ENCODE measurements around the gene FBXL5. TPM values are rescaled to one million over a fixed set of nuclear protein-coding genes. Genes with fewer than 3 reads are reported as not detected.

Gene FBXL5
- 10 to 100 TPM; 40.9 to 42.0 TPM for total RNA-seq

GRCh38 chr4:15655223-15656037 lies at the start of gene FBXL5:
Gene FBXL5 (minus strand): TSS chr4:15655357. CDS start chr4:15655287, 70 bp downstream.
- DNase-seq (peak; percentile 82), ATAC-seq (peak; percentile 82)
- no peaks in the 10 kb centered on the region for H3K9me3 Mint-ChIP-seq (ENCODE audit: insufficient read depth)
- POLR2A ChIA-PET: interaction anchor here (0.9 to 1.4 kb wide), 7 partner anchors 13 to 108 kb away, joined by 3 to 13 read pairs (median 5); partner anchors contain the start of gene FAM200B
- H3K36me3 Mint-ChIP-seq (ENCODE audit: low read depth): peaks cover 30% of the 10 kb centered on the region
- H3K4me3 Mint-ChIP-seq: peak within 1 kb of the TSS; percentile 96
- CTCF ChIA-PET: interaction anchor here (1.6 to 2.2 kb wide), 2 partner anchors 176 to 259 kb away, joined by 5 to 6 read pairs; no protein-coding TSS in a partner anchor
- H3K27ac Mint-ChIP-seq: peak within 1 kb of the TSS; percentile 97
- peaks cover 42% of the 10 kb centered on the region for H3K4me1 Mint-ChIP-seq (ENCODE audit: low read depth)
- no peaks in the 10 kb centered on the region for H3K27me3 Mint-ChIP-seq (ENCODE audit: low read depth)

- POLR2A ChIA-PET: no interaction called here
- Mint-ChIP-seq H3K36me3 (ENCODE audit: low read depth) (no peaks in the 10 kb centered on the region), H3K27ac (no peak overlapping the region), H3K27me3 (ENCODE audit: low read depth) (peaks cover 34% of the 10 kb centered on the region), H3K4me3 (no peak overlapping the region), H3K4me1 (ENCODE audit: low read depth) (peaks cover 17% of the 10 kb centered on the region), H3K9me3 (ENCODE audit: insufficient read depth) (no peaks in the 10 kb centered on the region)
- ATAC-seq: no peak
- no peak for DNase-seq
- CTCF ChIA-PET: no interaction called here
These were observed 49.0 kb upstream of the FBXL5 start for GRCh38 chr4:15704129-15704528.

- Mint-ChIP-seq H3K4me1 (ENCODE audit: low read depth) (peaks cover 17% of the 10 kb centered on the region), H3K36me3 (ENCODE audit: low read depth) (no peaks in the 10 kb centered on the region), H3K27ac (peak overlapping the region; percentile 8), H3K4me3 (peak overlapping the region; percentile 80), H3K9me3 (ENCODE audit: insufficient read depth) (no peaks in the 10 kb centered on the region), H3K27me3 (ENCODE audit: low read depth) (peaks cover 39% of the 10 kb centered on the region)
- ATAC-seq (no peak), DNase-seq (no peak)
- ChIA-PET CTCF (interaction anchor here (1.3 kb wide), 1 partner anchor 102 kb away, joined by 3 read pairs; no protein-coding TSS in a partner anchor), POLR2A (no interaction called here)
These were observed 48.3 kb upstream of the FBXL5 start for GRCh38 chr4:15703439-15703838.

GRCh38 chr4:15702941-15703403 lies 47.8 kb upstream of the FBXL5 start, which contains the start of gene BST1:
Gene BST1 (plus strand): TSS chr4:15703065. CDS start chr4:15703145, 80 bp downstream.
- Mint-ChIP-seq H3K27me3 (ENCODE audit: low read depth) (peaks cover 39% of the 10 kb centered on the region), H3K4me3 (peak within 1 kb of the TSS; percentile 80), H3K4me1 (ENCODE audit: low read depth) (peaks cover 17% of the 10 kb centered on the region), H3K36me3 (ENCODE audit: low read depth) (no peaks in the 10 kb centered on the region), H3K9me3 (ENCODE audit: insufficient read depth) (no peaks in the 10 kb centered on the region), H3K27ac (peak within 1 kb of the TSS; percentile 57)
- peak; percentile 61 for DNase-seq
- CTCF ChIA-PET: interaction anchor here (1.3 kb wide), 1 partner anchor 103 kb away, joined by 3 read pairs; no protein-coding TSS in a partner anchor
- POLR2A ChIA-PET: no interaction called here
- ATAC-seq: peak; percentile 84

GRCh38 chr4:15696866-15697265 lies 41.7 kb upstream of the FBXL5 start:
- Mint-ChIP-seq H3K9me3 (ENCODE audit: insufficient read depth) (no peaks in the 10 kb centered on the region), H3K27me3 (ENCODE audit: low read depth) (peaks cover 24% of the 10 kb centered on the region), H3K27ac (no peak overlapping the region), H3K4me1 (ENCODE audit: low read depth) (peaks cover 6% of the 10 kb centered on the region), H3K4me3 (no peak overlapping the region), H3K36me3 (ENCODE audit: low read depth) (no peaks in the 10 kb centered on the region)
- DNase-seq (no peak), ATAC-seq (no peak)
- POLR2A ChIA-PET: no interaction called here
- CTCF ChIA-PET: no interaction called here

GRCh38 chr4:15695729-15696128 lies 40.6 kb upstream of the FBXL5 start:
- no peaks in the 10 kb centered on the region for H3K36me3 Mint-ChIP-seq (ENCODE audit: low read depth)
- H3K4me1 Mint-ChIP-seq (ENCODE audit: low read depth): peaks cover 6% of the 10 kb centered on the region
- no peak overlapping the region for H3K4me3 Mint-ChIP-seq
- DNase-seq: no peak
- peaks cover 20% of the 10 kb centered on the region for H3K27me3 Mint-ChIP-seq (ENCODE audit: low read depth)
- ChIA-PET POLR2A (no interaction called here), CTCF (no interaction called here)
- no peak for ATAC-seq
- H3K27ac Mint-ChIP-seq: no peak overlapping the region
- H3K9me3 Mint-ChIP-seq (ENCODE audit: insufficient read depth): no peaks in the 10 kb centered on the region

GRCh38 chr4:15695240-15695699 lies 40.1 kb upstream of the FBXL5 start:
- ATAC-seq (no peak), DNase-seq (no peak)
- Mint-ChIP-seq H3K27me3 (ENCODE audit: low read depth) (peaks cover 20% of the 10 kb centered on the region), H3K27ac (no peak overlapping the region), H3K36me3 (ENCODE audit: low read depth) (no peaks in the 10 kb centered on the region), H3K4me1 (ENCODE audit: low read depth) (peaks cover 6% of the 10 kb centered on the region), H3K4me3 (no peak overlapping the region), H3K9me3 (ENCODE audit: insufficient read depth) (no peaks in the 10 kb centered on the region)
- POLR2A ChIA-PET: no interaction called here
- CTCF ChIA-PET: no interaction called here

- Mint-ChIP-seq H3K4me1 (ENCODE audit: low read depth) (peaks cover 6% of the 10 kb centered on the region), H3K27me3 (ENCODE audit: low read depth) (peaks cover 13% of the 10 kb centered on the region), H3K27ac (no peak overlapping the region), H3K9me3 (ENCODE audit: insufficient read depth) (no peaks in the 10 kb centered on the region), H3K4me3 (no peak overlapping the region), H3K36me3 (ENCODE audit: low read depth) (no peaks in the 10 kb centered on the region)
- ChIA-PET POLR2A (no interaction called here), CTCF (interaction anchor here (1.7 kb wide), 1 partner anchor 10 kb away, joined by 4 read pairs; no protein-coding TSS in a partner anchor)
- ATAC-seq (no peak), DNase-seq (no peak)
These were observed 39.3 kb upstream of the FBXL5 start for GRCh38 chr4:15694431-15694830.

- Mint-ChIP-seq H3K9me3 (ENCODE audit: insufficient read depth) (no peaks in the 10 kb centered on the region), H3K27ac (no peak overlapping the region), H3K4me3 (no peak overlapping the region), H3K4me1 (ENCODE audit: low read depth) (peaks cover 6% of the 10 kb centered on the region), H3K27me3 (ENCODE audit: low read depth) (peaks cover 5% of the 10 kb centered on the region), H3K36me3 (ENCODE audit: low read depth) (peaks cover 3% of the 10 kb centered on the region)
- ATAC-seq: no peak
- ChIA-PET POLR2A (no interaction called here), CTCF (interaction anchor here (1.7 kb wide), 1 partner anchor 11 kb away, joined by 7 read pairs; the partner anchor contains the start of gene FAM200B)
- no peak for DNase-seq
These were observed 37.4 kb upstream of the FBXL5 start for GRCh38 chr4:15692602-15693001.

GRCh38 chr4:15691346-15692135 lies 36.4 kb upstream of the FBXL5 start:
- no peak for ATAC-seq

GRCh38 chr4:15690020-15690809 lies 35.1 kb upstream of the FBXL5 start:
- no peak for DNase-seq
- no peak overlapping the region for H3K27ac Mint-ChIP-seq
- peaks cover 2% of the 10 kb centered on the region for H3K27me3 Mint-ChIP-seq (ENCODE audit: low read depth)
- POLR2A ChIA-PET: no interaction called here
- ATAC-seq: no peak
- H3K4me1 Mint-ChIP-seq (ENCODE audit: low read depth): no peaks in the 10 kb centered on the region
- H3K9me3 Mint-ChIP-seq (ENCODE audit: insufficient read depth): no peaks in the 10 kb centered on the region
- CTCF ChIA-PET: no interaction called here
- H3K36me3 Mint-ChIP-seq (ENCODE audit: low read depth): peaks cover 22% of the 10 kb centered on the region
- no peak overlapping the region for H3K4me3 Mint-ChIP-seq

More at GRCh38 chr4:15691346-15692135, 36.4 kb upstream of the FBXL5 start:
- H3K4me3 Mint-ChIP-seq: no peak overlapping the region
- no peaks in the 10 kb centered on the region for H3K4me1 Mint-ChIP-seq (ENCODE audit: low read depth)
- peaks cover 2% of the 10 kb centered on the region for H3K27me3 Mint-ChIP-seq (ENCODE audit: low read depth)
- no peak overlapping the region for H3K27ac Mint-ChIP-seq
- no peak for DNase-seq
- ChIA-PET POLR2A (no interaction called here), CTCF (interaction anchor here (1.7 kb wide), 1 partner anchor 9 kb away, joined by 7 read pairs; the partner anchor contains the start of gene FAM200B)
- H3K36me3 Mint-ChIP-seq (ENCODE audit: low read depth): peaks cover 12% of the 10 kb centered on the region
- no peaks in the 10 kb centered on the region for H3K9me3 Mint-ChIP-seq (ENCODE audit: insufficient read depth)

Data from activated CD8-positive, alpha-beta T cell treated with anti-CD3 and anti-CD28 coated beads, Interleukin-2, amount 10 ng/mL, durations not matched to agents 7 days and 5 days (primary cell).